KOPT-K1 (cell line): ENCODE measurements around the gene FUT6.
"Not testable (repeated sequence)": the region's sequence is repeated elsewhere in the genome, so short reads cannot be mapped to it uniquely, and the experiment has no call there.

Experiments used
- H3K27ac ChIP-seq: fragments of 200-600 bp; sonication (generic); 2 replicates; pipeline ENCODE4 v1.5.1; 2016; ENCODE audit warnings: antibody characterized with exemption, mild to moderate bottlenecking, low read depth, low read length; ENCODE audit not compliant: poor library complexity, severe bottlenecking
- H3K36me3 ChIP-seq: fragments of 200-600 bp; sonication (generic); 2 replicates; pipeline ENCODE4 v1.5.1; 2017; ENCODE audit warnings: antibody characterized with exemption, mild to moderate bottlenecking, low read length, moderate library complexity; ENCODE audit not compliant: insufficient read depth
- H3K9me3 ChIP-seq: fragments of 200-600 bp; sonication (generic); 2 replicates; pipeline ENCODE4 v1.5.1; 2017; ENCODE audit warnings: antibody characterized with exemption, low read length, mild to moderate bottlenecking; ENCODE audit not compliant: insufficient read depth, poor library complexity, severe bottlenecking

FUT6 gene

DNA sequence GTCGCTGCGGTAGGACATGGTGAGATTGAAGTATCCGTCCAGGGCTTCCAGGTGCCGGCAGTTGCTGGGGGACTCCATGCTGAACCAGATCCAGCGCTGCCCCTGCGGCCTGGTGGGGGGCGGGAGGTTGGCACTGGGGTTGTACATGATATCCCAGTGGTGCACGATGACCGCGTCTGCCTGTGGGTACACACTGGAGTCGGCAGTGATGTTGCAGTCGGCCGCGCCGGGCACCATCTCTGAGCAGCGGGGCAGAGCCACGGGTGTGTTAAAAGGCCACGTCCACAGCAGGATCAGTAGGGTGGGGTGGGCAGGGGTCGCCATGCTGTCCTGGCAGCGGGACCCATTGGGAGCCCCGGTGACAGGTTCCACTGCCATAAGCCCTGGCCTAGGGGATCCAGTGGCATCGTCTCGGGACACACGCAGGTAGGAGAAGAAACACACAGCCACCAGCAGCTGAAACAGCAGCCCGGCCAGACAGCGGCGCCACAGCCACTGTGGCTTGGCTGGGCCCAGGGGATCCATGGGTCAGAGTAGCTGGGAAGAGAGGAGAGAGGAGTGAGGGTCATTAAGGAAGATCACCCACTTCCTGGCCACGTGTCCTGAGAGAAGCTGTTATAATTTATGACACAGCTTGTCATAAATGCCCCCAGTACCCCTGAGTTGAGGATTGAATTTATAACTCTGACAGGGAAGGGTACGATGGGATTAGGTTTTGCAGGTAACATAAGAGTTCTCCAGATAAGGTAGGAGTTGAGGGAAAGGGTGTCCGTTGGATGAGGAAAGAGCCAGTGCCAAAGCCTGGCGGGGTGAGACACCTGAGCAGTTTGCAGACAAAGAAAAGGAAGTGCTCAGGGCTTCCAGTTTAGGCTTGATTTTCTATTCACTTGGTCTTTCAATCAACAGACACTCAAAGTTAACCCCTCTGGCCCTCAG is 28.0 kb upstream of the FUT6 start:
- no peak overlapping the region for H3K27ac ChIP-seq
- H3K36me3 ChIP-seq: no peaks in the 10 kb centered on the region
- no peaks in the 10 kb centered on the region for H3K9me3 ChIP-seq

DNA sequence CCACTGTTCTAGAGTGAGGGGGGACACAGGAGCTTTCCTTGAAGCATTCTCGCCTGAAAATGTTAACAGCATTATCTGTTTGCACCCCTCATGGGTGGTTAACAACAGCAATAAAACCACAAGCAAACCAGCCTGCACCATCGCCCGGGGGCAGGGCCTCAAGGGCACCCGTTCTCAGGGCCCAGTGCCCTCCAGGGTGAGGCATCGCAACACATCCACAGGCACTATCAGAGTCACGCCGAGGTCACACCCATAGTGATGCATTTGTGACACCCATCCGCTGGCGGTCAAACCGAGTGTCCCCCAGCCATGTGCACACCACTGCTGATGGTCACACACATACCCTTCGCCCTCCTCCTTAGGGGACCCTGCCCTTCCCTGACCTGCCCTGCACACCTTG is 26.3 kb upstream of the FUT6 start:
- Histone ChIP-seq H3K36me3 (no peaks in the 10 kb centered on the region), H3K9me3 (no peaks in the 10 kb centered on the region), H3K27ac (no peak overlapping the region)

DNA sequence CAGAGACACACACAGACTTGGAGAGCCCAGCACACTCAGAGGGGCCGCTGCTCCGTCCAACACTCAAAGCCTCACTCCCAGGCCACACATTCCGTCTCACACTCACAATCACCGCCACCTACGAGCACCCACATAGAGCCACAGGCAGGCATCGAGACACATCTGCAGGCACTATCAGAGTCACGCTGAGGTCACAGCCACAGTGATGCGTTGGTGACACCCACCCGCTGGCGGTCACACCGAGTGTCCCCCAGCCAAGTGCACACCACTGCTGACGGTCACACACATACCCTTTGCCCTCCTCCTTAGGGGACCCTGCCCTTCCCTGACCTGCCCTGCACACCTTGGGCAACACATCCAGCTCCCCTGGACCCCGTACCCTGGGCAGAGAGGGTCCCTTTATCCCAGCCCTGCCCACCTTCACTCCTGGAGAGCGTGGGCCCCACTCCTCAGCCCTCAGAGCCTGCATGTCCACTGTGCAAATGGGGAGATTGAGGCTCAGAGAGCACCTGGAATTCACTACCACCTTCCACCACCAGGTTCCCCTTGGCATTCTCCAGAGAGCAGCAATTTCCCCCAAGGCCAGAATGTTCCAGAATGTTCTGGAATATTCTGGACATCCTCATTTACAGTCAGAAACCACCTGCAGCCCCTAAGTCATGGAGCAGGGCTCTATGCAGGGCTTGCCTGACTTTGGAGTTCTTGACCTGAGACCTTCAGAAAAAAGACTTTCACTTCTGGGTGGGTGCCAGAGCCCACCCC is 25.4 kb upstream of the FUT6 start:
- Histone ChIP-seq H3K9me3 (no peaks in the 10 kb centered on the region), H3K36me3 (no peaks in the 10 kb centered on the region), H3K27ac (no peak overlapping the region)

DNA sequence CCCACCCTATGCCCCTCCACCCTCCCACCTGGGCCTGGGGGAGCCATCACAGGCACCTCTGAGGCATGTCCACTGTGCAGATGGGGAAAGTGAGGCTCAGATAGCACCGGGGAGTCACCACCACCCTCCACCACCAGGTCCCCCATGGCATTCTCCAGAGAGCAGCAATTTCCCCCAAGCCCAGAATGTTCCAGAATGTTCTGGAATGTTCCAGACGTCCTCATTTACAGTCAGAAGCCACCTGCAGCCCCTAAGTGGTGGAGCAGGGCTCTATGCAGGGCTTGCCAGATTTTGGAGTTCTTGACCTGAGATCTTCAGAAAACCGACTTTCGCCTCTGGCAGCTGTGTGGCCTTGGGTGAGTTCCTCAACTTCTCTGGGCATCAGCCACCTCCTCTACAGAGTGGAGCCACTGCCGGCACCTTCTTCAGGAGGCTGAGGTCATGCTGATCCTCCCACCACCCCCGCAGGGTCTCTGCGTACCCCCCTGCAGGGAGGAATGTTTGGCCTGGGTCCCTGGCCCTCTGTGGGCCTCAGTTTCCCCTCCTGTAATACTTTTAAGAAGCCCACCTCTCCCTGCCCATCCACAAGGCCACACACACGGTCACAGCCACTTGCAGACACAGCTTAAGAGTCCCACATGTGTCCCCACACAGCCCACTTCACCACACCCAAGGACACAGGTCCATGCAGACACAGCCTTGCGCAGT is 24.7 kb upstream of the FUT6 start:
- Histone ChIP-seq H3K9me3 (no peaks in the 10 kb centered on the region), H3K27ac (no peak overlapping the region), H3K36me3 (no peaks in the 10 kb centered on the region)

GRCh38 chr19:5863030-5863665 is 23.6 kb upstream of the FUT6 start:
- Histone ChIP-seq H3K36me3 (no peaks in the 10 kb centered on the region), H3K27ac (no peak overlapping the region), H3K9me3 (no peaks in the 10 kb centered on the region)

DNA sequence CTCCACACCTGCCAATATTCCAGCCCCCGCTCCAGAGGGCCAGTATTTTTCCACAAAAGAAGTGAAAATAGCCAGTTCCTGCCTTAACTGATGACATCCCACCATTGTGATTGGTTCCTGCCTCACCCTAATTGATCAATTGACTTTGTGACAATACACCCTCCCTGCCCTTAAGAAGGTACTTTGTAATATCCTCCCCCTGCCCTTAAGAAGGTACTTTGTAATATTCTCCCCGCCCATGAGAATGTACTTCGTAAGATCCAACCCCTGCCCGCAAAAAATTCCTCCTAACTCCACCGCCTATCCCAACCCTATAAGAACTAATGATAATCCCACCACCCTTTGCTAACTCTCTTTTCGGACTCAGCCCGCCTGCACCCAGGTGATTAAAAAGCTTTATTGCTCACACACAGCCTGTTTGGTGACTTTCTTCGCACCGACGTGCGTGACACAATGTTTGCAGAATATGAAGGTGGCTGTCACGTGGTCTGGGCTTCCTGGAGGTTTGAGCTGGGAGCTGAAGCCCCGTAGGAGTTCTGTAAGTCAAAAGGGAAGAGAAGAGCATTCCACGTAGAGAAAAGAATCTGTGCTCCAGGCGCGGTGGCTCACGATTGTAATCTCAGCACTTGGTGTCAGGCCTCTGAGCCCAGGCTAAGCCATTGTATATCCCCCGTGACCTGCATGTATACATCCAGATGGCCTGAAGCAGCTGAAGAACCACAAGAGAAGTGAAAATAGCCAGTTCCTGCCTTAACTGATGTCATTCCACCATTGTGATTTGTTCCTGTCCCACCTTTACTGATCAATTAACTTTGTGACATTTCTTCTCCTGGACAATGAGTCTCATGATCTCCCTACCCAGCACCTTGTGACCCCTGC is 17.9 kb upstream of the FUT6 start:
- no peak overlapping the region for H3K27ac ChIP-seq
- no peaks in the 10 kb centered on the region for H3K9me3 ChIP-seq
- H3K36me3 ChIP-seq: no peaks in the 10 kb centered on the region

DNA sequence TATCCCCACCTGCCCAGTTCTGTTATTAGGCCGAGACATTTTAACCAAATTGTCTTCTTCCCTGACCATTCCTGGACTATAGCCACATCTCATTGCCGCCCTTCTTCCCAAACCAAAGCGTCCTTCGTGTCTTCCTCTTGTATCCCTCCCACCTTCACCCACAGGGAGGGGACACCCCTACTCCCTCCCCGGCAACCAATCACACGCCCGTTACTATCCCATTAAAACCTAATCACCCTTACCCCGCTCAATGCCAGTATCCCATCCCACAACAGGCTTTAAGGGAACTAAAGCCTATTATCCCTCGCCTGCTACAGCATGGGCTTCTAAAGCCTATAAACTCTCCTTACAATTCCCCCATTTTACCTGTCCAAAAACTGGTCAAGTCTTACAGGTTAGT is 15.6 kb upstream of the FUT6 start:
- not testable (repeated sequence) for H3K9me3 ChIP-seq, H3K27ac ChIP-seq, H3K36me3 ChIP-seq

DNA sequence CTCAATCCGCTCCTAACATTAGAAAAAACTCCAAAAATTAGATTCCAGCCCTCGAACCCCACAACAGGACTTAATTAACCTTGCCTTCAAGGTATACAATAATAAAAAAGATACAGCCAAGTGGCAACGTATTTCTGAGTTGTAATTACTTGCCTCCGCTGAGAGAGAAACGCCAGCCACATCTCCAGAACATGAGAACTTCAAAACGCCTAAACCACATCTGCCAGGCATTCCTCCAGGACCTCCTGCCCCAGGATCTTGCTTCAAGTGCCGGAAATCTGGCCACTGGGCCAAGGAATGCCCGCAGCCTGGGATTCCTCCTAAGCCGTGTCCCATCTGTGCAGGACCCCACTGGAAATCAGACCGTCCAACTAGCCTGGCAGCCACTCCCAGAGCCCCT is 14.6 kb upstream of the FUT6 start:
- not testable (repeated sequence) for H3K27ac ChIP-seq, H3K36me3 ChIP-seq, H3K9me3 ChIP-seq

- Histone ChIP-seq H3K36me3 (no peaks in the 10 kb centered on the region), H3K27ac (no peak within 1 kb of the TSS), H3K9me3 (no peaks in the 10 kb centered on the region)
Observed at GRCh38 chr19:5851302-5851701, 11.8 kb upstream of the FUT6 start, which contains the start of gene FUT3. Gene FUT3, minus strand, starts transcription at chr19:5851449.

DNA sequence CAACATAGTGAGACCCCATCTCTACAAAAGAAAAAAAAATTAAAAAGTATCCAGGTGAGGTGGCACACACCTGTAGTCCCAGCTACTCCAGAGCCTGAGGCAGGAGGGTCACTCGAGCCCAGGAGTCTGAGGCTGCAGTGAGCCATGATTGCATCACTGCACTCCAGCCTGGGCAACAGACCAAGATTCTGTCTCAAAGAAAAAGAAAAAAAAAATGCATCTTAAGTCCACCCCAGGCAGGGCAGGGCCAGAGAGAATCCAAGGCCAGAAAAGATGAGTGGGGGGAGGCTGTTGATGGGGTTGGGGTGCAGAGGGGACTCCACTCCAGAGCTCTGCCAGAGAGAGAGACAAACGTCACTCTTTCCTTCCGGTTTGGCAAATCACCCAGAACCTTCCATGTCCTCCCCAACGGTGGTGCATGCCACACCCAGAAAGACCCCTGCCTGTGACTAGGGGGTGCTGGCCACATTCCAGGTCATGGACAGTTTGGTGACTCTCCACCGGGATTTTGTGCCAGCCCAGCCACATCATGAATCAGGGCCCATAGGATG is 11.3 kb upstream of the FUT6 start:
- Histone ChIP-seq H3K27ac (no peak overlapping the region), H3K36me3 (no peaks in the 10 kb centered on the region), H3K9me3 (no peaks in the 10 kb centered on the region)

DNA sequence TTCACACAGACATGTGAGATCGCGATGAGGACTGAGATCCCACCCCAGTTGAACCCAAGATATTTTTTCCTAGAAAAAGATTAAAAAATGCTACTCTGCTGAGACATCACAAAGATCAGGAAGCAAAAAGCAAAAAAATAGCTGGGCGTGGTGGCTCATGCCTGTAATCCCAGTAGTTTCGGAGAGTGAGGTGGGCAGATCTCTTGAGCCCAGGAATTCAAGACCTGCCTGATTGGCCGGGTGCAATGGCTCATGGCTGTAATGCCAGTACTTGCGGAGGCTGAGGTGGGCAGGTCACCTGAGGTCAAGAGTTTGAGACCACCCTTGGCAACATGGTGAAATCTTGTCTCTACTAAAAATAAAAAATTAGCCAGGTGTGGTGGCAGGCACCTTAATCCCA is 10.7 kb upstream of the FUT6 start:
- Histone ChIP-seq H3K9me3 (no peaks in the 10 kb centered on the region), H3K36me3 (no peaks in the 10 kb centered on the region), H3K27ac (no peak overlapping the region)

- H3K9me3 ChIP-seq, H3K36me3 ChIP-seq: not testable (repeated sequence)
Observed at GRCh38 chr19:5848621-5849020, 9.1 kb upstream of the FUT6 start.

GRCh38 chr19:5847846-5848245 is 8.3 kb upstream of the FUT6 start:
- H3K36me3 ChIP-seq, H3K27ac ChIP-seq, H3K9me3 ChIP-seq: not testable (repeated sequence)

More at GRCh38 chr19:5848621-5849020, 9.1 kb upstream of the FUT6 start:
- not testable (repeated sequence) for H3K27ac ChIP-seq
